BJ (cell line): Measurements from ENCODE around the gene MREG. TPM values are rescaled to one million over a fixed set of nuclear protein-coding genes. Genes with fewer than 3 reads are reported as not detected.
"Not testable (repeated sequence)": the region's sequence is repeated elsewhere in the genome, so short reads cannot be mapped to it uniquely, and the experiment has no call there.

Experiments
- CTCF ChIA-PET: fragments of 350-600 bp; formaldehyde crosslinking; extraction: SDS; loops from one replicate; lab custom pipeline; 2021; ENCODE audit warnings: antibody characterized with exemption, inconsistent platforms; lab: Yijun Ruan, JAX
- POLR2A ChIA-PET: fragments of 300-600 bp; sonication (Branson Sonifier 250); formaldehyde crosslinking; extraction: SDS; loops from one replicate; lab custom pipeline; 2021; ENCODE audit warnings: antibody characterized with exemption; lab: Charles Lee
- DNase-seq: peaks from one replicate; pipeline ENCODE4 v3.0.0-alpha.2; 2011; ENCODE audit warnings: low read depth
- H3K27me3 ChIP-seq: 2 replicates; pipeline ENCODE4 v1.6.0; 2011; ENCODE audit warnings: low read length; ENCODE audit not compliant: control insufficient read depth, insufficient read depth
- H3K36me3 ChIP-seq: 2 replicates; pipeline ENCODE4 v1.5.1; 2011; ENCODE audit warnings: low read length; ENCODE audit not compliant: control insufficient read depth, insufficient read depth
- H3K4me3 ChIP-seq: 2 replicates; pipeline ENCODE4 v1.5.1; 2011; ENCODE audit warnings: low read depth, mild to moderate bottlenecking, control low read depth, low read length
- polyA plus RNA-seq: library from polyadenylated mRNA; depleted of rRNA; stranded (reverse); fragments of >200 nt; gene quantifications from 2 replicates; pipeline ENCODE4 v1.2.3, GENCODE V29; 2011
- TF ChIP-seq, protein P1 (sequence below): IDR thresholded peaks from 2 replicates; pipeline ENCODE4 v1.5.1; 2011; ENCODE audit warnings: low read depth, mild to moderate bottlenecking, control low read depth, inconsistent platforms, low read length, moderate library complexity; ENCODE audit not compliant: insufficient read depth

MREG gene
- polyA plus RNA-seq, 1 experiment = 1.1 TPM

DNA sequence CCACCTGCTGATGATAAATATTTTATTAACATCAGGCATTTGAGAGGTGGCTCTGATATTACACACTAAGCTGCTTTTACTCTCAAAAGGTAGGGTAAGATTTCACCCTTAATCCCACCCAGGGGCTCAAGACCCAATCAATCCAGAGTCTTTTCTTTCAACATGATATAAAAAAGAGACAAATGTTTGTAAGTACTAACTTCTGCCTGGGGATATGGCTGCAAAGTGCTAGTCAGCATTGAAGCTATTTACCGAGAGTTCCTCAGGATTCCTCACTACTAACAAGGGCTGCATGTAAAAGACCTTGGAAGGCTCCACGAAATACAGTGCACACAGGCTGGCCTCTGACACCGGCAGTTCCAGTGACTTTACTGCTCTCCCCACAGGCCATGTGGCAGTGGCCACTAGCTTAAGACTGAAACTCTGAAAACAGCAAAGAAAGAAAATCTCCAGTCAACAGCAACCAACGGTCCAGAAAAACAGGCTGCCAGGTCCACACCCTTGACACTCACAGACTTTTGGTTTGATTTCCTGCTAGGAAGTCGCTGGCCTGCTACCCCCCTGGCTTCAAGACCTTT is 11.2 kb downstream of the MREG start:
- POLR2A ChIA-PET = no interaction called here
- CTCF ChIA-PET = interaction anchor here (1.8 kb wide), 1 partner anchor 10 kb away, joined by 6 read pairs; no protein-coding TSS in a partner anchor
- DNase-seq = no peak
- Histone ChIP-seq H3K27me3 (no peaks in the 10 kb centered on the region), H3K36me3 (no peaks in the 10 kb centered on the region), H3K4me3 (no peak overlapping the region)
- TF ChIP-seq, protein P1, sequence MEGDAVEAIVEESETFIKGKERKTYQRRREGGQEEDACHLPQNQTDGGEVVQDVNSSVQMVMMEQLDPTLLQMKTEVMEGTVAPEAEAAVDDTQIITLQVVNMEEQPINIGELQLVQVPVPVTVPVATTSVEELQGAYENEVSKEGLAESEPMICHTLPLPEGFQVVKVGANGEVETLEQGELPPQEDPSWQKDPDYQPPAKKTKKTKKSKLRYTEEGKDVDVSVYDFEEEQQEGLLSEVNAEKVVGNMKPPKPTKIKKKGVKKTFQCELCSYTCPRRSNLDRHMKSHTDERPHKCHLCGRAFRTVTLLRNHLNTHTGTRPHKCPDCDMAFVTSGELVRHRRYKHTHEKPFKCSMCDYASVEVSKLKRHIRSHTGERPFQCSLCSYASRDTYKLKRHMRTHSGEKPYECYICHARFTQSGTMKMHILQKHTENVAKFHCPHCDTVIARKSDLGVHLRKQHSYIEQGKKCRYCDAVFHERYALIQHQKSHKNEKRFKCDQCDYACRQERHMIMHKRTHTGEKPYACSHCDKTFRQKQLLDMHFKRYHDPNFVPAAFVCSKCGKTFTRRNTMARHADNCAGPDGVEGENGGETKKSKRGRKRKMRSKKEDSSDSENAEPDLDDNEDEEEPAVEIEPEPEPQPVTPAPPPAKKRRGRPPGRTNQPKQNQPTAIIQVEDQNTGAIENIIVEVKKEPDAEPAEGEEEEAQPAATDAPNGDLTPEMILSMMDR = no peak

DNA sequence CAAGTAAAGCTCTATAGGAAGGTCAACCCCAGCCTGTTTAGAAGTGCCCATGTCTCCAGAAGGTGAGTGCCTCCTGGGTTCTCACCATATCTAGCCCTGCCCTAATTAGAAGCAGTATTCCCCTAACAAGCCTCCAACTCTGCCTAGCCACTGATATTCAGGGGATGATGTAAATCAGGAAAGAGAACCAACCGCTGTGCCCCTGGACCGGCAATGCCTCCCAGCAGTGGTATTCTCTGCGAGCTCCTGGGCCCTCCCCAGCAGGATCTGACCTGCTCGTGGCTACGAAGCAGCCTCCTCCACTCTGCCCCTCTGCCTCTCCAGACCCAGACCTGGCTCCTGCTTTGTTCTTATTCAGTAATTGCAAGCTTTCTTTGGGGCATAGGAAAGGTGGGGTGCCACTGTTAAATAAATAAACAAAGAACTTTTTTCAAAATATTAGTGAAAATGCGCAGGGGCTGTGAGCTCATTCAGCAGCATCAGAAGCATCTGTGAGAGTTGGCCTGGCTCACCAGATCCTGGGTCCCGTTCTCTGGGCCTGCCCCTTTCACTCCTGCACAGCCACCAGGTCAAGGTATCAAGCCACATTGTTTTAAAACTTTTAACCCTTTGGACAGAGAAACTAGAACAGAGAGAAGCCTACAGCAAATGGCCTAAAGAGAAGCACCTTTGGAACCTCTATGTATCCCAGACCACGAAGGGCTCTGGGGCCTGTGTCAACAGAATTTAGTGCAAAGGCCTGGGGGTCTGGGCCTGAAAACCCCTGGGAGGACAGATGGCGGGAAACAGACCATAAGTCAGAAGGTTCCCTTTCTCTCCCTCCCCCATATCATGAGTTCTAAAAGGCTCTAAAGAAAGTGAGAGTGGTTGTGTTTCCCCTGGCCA is 11.9 kb downstream of the MREG start:
- no peaks in the 10 kb centered on the region for H3K27me3 ChIP-seq
- TF ChIP-seq, protein P1 = no peak
- DNase-seq = no peak
- no peak overlapping the region for H3K4me3 ChIP-seq
- ChIA-PET CTCF (interaction anchor here (1.6 kb wide), 1 partner anchor 10 kb away, joined by 7 read pairs; no protein-coding TSS in a partner anchor), POLR2A (no interaction called here)
- H3K36me3 ChIP-seq = no peaks in the 10 kb centered on the region

DNA sequence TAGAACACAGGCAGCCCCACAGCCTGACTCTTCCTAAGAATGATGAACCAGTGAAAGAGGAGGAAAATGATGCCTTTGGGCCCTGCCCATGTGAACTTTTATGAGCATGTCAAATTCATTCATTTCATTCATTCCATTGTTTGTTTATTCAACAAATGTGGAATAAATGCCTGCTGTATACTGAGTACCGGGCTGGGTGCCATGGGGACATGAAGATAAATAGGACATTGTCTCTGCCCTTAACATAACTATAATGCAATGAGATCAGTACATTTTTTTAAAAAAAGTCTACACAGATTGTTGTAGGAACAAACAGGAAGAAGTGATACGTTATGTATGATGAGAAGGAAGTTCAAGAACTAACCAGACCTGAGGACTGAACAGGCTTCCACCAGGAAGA is 14.7 kb downstream of the MREG start:
- no peak for DNase-seq
- H3K27me3 ChIP-seq = no peaks in the 10 kb centered on the region
- no peak overlapping the region for H3K4me3 ChIP-seq
- H3K36me3 ChIP-seq = no peaks in the 10 kb centered on the region
- POLR2A ChIA-PET = no interaction called here
- CTCF ChIA-PET = interaction anchor here (2.3 kb wide), 1 partner anchor 49 kb away, joined by 7 read pairs; no protein-coding TSS in a partner anchor
- TF ChIP-seq, protein P1 = no peak

DNA sequence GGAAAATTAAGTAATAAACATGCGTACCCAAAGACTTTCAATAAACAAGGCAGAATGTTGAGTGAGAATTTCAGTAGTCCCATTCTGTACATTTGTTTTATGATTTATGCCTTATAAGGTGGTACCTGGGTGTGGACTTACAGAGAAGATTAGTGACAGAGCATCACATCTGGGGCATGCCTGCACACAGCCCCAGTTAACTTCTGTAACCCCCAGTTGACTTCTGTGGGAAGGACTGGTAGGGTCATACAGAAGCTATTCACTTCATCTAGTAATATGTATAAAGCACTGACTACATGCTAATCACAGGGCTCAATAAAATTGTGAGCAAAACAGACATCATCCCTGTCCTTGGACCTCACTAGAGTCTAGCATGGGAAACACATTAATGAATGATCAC is 16.1 kb downstream of the MREG start:
- TF ChIP-seq, protein P1 = no peak
- no peak for DNase-seq
- ChIA-PET CTCF (interaction anchor here (0.5 to 2.3 kb wide), 3 partner anchors 12 to 668 kb away, joined by 3 to 7 read pairs (median 3); no protein-coding TSS in a partner anchor), POLR2A (no interaction called here)
- Histone ChIP-seq H3K27me3 (no peaks in the 10 kb centered on the region), H3K4me3 (no peak overlapping the region), H3K36me3 (no peaks in the 10 kb centered on the region)

DNA sequence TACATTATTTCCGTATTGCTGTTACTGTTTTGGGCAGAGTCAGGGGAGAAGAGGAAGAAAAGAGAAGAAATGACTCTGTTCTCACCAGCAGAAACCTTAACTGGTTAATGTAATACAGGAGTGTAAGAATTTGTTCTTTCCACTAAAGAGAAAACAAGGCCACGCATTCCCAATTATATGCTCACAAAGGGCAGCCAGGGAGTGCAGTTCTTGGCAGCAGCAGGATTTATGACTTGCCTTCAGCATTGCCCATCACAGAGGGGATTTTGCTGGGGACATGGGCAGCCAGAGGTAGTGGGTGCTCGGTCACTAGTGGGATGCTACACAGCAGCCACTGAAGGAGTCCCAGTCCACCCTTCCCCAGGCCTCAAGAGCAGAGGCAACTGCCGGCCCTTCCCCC is 18.4 kb downstream of the MREG start:
- TF ChIP-seq, protein P1 = no peak
- no peak overlapping the region for H3K4me3 ChIP-seq
- POLR2A ChIA-PET = no interaction called here
- no peaks in the 10 kb centered on the region for H3K27me3 ChIP-seq
- CTCF ChIA-PET = no interaction called here
- DNase-seq = no peak
- no peaks in the 10 kb centered on the region for H3K36me3 ChIP-seq

DNA sequence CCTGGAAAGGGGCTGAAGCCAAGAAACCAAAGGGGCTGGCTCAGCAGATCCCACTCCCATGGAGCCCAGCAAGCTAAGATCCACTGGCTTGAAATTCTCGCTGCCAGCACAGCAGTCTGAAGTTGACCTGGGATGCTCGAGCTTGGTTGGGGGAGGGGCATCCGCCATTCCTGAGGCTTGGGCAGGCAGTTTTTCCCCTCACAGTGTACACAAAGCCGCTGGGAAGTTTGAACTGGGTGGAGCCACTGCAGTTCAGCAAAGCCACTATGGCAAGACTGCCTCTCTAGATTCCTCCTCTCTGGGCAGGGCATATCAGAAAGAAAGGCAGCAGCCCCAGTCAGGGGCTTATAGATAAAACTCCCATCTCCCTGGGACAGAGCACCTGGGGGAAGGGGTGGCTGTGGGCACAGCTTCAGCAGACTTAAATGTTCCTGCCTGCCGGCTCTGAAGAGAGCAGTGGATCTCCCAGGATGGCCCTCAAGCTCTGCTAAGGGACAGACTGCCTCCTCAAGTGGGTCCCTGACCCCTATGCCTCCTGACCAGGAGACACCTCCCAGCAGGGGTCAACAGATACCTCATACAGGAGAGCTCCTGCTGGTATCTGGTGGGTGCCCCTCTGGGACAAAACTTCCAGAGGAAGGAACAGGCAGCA is 24.7 kb downstream of the MREG start:
- POLR2A ChIA-PET, H3K27me3 ChIP-seq, DNase-seq, CTCF ChIA-PET, H3K36me3 ChIP-seq, H3K4me3 ChIP-seq: not testable (repeated sequence)
